ENCODE results near the gene SLC5A6.
"Not testable (repeated sequence)": the region's sequence is repeated elsewhere in the genome, so short reads cannot be mapped to it uniquely, and the experiment has no call there.

The SLC5A6 gene

GRCh38 chr2:27186613-27187345, 25.3 kb downstream of the SLC5A6 start:
- no peaks in the 10 kb centered on the region for H3K4me1 ChIP-seq (ENCODE audit: control insufficient read depth, insufficient read depth, low read length)

GRCh38 chr2:27185331-27186026, 26.6 kb downstream of the SLC5A6 start:
- no peaks in the 10 kb centered on the region for H3K36me3 ChIP-seq (ENCODE audit: control insufficient read depth, insufficient read depth, low read length)
- no peak overlapping the region for H3K27ac ChIP-seq (ENCODE audit: low read depth, low read length)
- no peak overlapping the region for H3K9ac ChIP-seq (ENCODE audit: low read depth, low read length)
- no peaks in the 10 kb centered on the region for H3K4me1 ChIP-seq (ENCODE audit: control insufficient read depth, insufficient read depth, low read length)
- H3K27me3 ChIP-seq (ENCODE audit: control insufficient read depth, insufficient read depth, low read length), result no peaks in the 10 kb centered on the region
- H3K9me3 ChIP-seq (ENCODE audit: control insufficient read depth, insufficient read depth, low read length), result no peaks in the 10 kb centered on the region
- no peak overlapping the region for H3K4me3 ChIP-seq (ENCODE audit: low read depth, low read length)

More at GRCh38 chr2:27186613-27187345, 25.3 kb downstream of the SLC5A6 start:
- Histone ChIP-seq H3K9me3 (ENCODE audit: control insufficient read depth, insufficient read depth, low read length) (no peaks in the 10 kb centered on the region), H3K36me3 (ENCODE audit: control insufficient read depth, insufficient read depth, low read length) (no peaks in the 10 kb centered on the region), H3K4me3 (ENCODE audit: low read depth, low read length) (no peak overlapping the region), H3K9ac (ENCODE audit: low read depth, low read length) (no peak overlapping the region), H3K27ac (ENCODE audit: low read depth, low read length) (no peak overlapping the region), H3K27me3 (ENCODE audit: control insufficient read depth, insufficient read depth, low read length) (no peaks in the 10 kb centered on the region)

GRCh38 chr2:27184115-27184514, 28.0 kb downstream of the SLC5A6 start:
- Histone ChIP-seq H3K4me3 (ENCODE audit: low read depth, low read length) (no peak overlapping the region), H3K36me3 (ENCODE audit: control insufficient read depth, insufficient read depth, low read length) (no peaks in the 10 kb centered on the region), H3K27me3 (ENCODE audit: control insufficient read depth, insufficient read depth, low read length) (no peaks in the 10 kb centered on the region), H3K9ac (ENCODE audit: low read depth, low read length) (no peak overlapping the region), H3K4me1 (ENCODE audit: control insufficient read depth, insufficient read depth, low read length) (no peaks in the 10 kb centered on the region), H3K9me3 (ENCODE audit: control insufficient read depth, insufficient read depth, low read length) (no peaks in the 10 kb centered on the region), H3K27ac (ENCODE audit: low read depth, low read length) (no peak overlapping the region)

GRCh38 chr2:27182346-27182745, 29.7 kb downstream of the SLC5A6 start:
- Histone ChIP-seq H3K36me3 (ENCODE audit: control insufficient read depth, insufficient read depth, low read length) (no peaks in the 10 kb centered on the region), H3K27me3 (ENCODE audit: control insufficient read depth, insufficient read depth, low read length) (no peaks in the 10 kb centered on the region), H3K9me3 (ENCODE audit: control insufficient read depth, insufficient read depth, low read length) (no peaks in the 10 kb centered on the region), H3K9ac (ENCODE audit: low read depth, low read length) (no peak overlapping the region), H3K4me3 (ENCODE audit: low read depth, low read length) (no peak overlapping the region), H3K27ac (ENCODE audit: low read depth, low read length) (no peak overlapping the region), H3K4me1 (ENCODE audit: control insufficient read depth, insufficient read depth, low read length) (no peaks in the 10 kb centered on the region)

GRCh38 chr2:27179344-27180000, 32.6 kb downstream of the SLC5A6 start:
- Histone ChIP-seq H3K9ac (ENCODE audit: low read depth, low read length) (no peak overlapping the region), H3K4me1 (ENCODE audit: control insufficient read depth, insufficient read depth, low read length) (no peaks in the 10 kb centered on the region), H3K4me3 (ENCODE audit: low read depth, low read length) (no peak overlapping the region), H3K27ac (ENCODE audit: low read depth, low read length) (no peak overlapping the region), H3K27me3 (ENCODE audit: control insufficient read depth, insufficient read depth, low read length) (no peaks in the 10 kb centered on the region), H3K9me3 (ENCODE audit: control insufficient read depth, insufficient read depth, low read length) (no peaks in the 10 kb centered on the region), H3K36me3 (ENCODE audit: control insufficient read depth, insufficient read depth, low read length) (no peaks in the 10 kb centered on the region)

- Histone ChIP-seq H3K27ac (ENCODE audit: low read depth, low read length) (no peak overlapping the region), H3K4me3 (ENCODE audit: low read depth, low read length) (no peak overlapping the region), H3K4me1 (ENCODE audit: control insufficient read depth, insufficient read depth, low read length) (no peaks in the 10 kb centered on the region), H3K9ac (ENCODE audit: low read depth, low read length) (no peak overlapping the region), H3K9me3 (ENCODE audit: control insufficient read depth, insufficient read depth, low read length) (no peaks in the 10 kb centered on the region), H3K27me3 (ENCODE audit: control insufficient read depth, insufficient read depth, low read length) (no peaks in the 10 kb centered on the region), H3K36me3 (ENCODE audit: control insufficient read depth, insufficient read depth, low read length) (no peaks in the 10 kb centered on the region)
Measured at GRCh38 chr2:27178469-27178868, 33.6 kb downstream of the SLC5A6 start.

GRCh38 chr2:27177441-27178351, 34.4 kb downstream of the SLC5A6 start:
- H3K4me3 ChIP-seq (ENCODE audit: low read depth, low read length), result no peak overlapping the region
- no peak overlapping the region for H3K27ac ChIP-seq (ENCODE audit: low read depth, low read length)
- no peak overlapping the region for H3K9ac ChIP-seq (ENCODE audit: low read depth, low read length)
- H3K27me3 ChIP-seq (ENCODE audit: control insufficient read depth, insufficient read depth, low read length), result no peaks in the 10 kb centered on the region
- no peaks in the 10 kb centered on the region for H3K4me1 ChIP-seq (ENCODE audit: control insufficient read depth, insufficient read depth, low read length)
- H3K9me3 ChIP-seq (ENCODE audit: control insufficient read depth, insufficient read depth, low read length), result no peaks in the 10 kb centered on the region
- H3K36me3 ChIP-seq (ENCODE audit: control insufficient read depth, insufficient read depth, low read length), result no peaks in the 10 kb centered on the region

GRCh38 chr2:27175781-27176180, 36.3 kb downstream of the SLC5A6 start:
- not testable (repeated sequence) for H3K4me1 ChIP-seq (ENCODE audit: control insufficient read depth, insufficient read depth, low read length); H3K4me3 ChIP-seq (ENCODE audit: low read depth, low read length); H3K27me3 ChIP-seq (ENCODE audit: control insufficient read depth, insufficient read depth, low read length); H3K9me3 ChIP-seq (ENCODE audit: control insufficient read depth, insufficient read depth, low read length); H3K27ac ChIP-seq (ENCODE audit: low read depth, low read length); H3K9ac ChIP-seq (ENCODE audit: low read depth, low read length); H3K36me3 ChIP-seq (ENCODE audit: control insufficient read depth, insufficient read depth, low read length)

GRCh38 chr2:27175330-27175729, 36.7 kb downstream of the SLC5A6 start:
- H3K9me3 ChIP-seq (ENCODE audit: control insufficient read depth, insufficient read depth, low read length), result no peaks in the 10 kb centered on the region
- H3K9ac ChIP-seq (ENCODE audit: low read depth, low read length), result no peak overlapping the region
- no peaks in the 10 kb centered on the region; the same call in 1 of the 2 replicates for H3K27me3 ChIP-seq (ENCODE audit: control insufficient read depth, insufficient read depth, low read length)
- H3K4me3 ChIP-seq (ENCODE audit: low read depth, low read length), result no peak overlapping the region
- no peak overlapping the region for H3K27ac ChIP-seq (ENCODE audit: low read depth, low read length)
- H3K4me1 ChIP-seq (ENCODE audit: control insufficient read depth, insufficient read depth, low read length), result no peaks in the 10 kb centered on the region
- no peaks in the 10 kb centered on the region for H3K36me3 ChIP-seq (ENCODE audit: control insufficient read depth, insufficient read depth, low read length)

GRCh38 chr2:27174638-27175037, 37.4 kb downstream of the SLC5A6 start:
- no peak overlapping the region for H3K27ac ChIP-seq (ENCODE audit: low read depth, low read length)
- no peaks in the 10 kb centered on the region for H3K4me1 ChIP-seq (ENCODE audit: control insufficient read depth, insufficient read depth, low read length)
- no peak overlapping the region for H3K9ac ChIP-seq (ENCODE audit: low read depth, low read length)
- H3K27me3 ChIP-seq (ENCODE audit: control insufficient read depth, insufficient read depth, low read length), result no peaks in the 10 kb centered on the region; the same call in 1 of the 2 replicates
- no peaks in the 10 kb centered on the region for H3K9me3 ChIP-seq (ENCODE audit: control insufficient read depth, insufficient read depth, low read length)
- H3K4me3 ChIP-seq (ENCODE audit: low read depth, low read length), result no peak overlapping the region
- no peaks in the 10 kb centered on the region for H3K36me3 ChIP-seq (ENCODE audit: control insufficient read depth, insufficient read depth, low read length)

All from HUES48 (cell line).